Brain microvascular endothelial cell (primary cell): ENCODE data around the gene SELENOO.
"Not testable (repeated sequence)": the region's sequence is repeated elsewhere in the genome, so short reads cannot be mapped to it uniquely, and the experiment has no call there.

ENCODE experiments used
- DNase-seq: peaks from one replicate; pipeline ENCODE4 v3.0.0-alpha.2; 2020
- H3K27ac ChIP-seq: fragments of 250-450 bp; sonication (Bioruptor Pico); 2 replicates; pipeline ENCODE4 v1.5.1; 2020; ENCODE audit warnings: mild to moderate bottlenecking, moderate library complexity
- H3K27me3 ChIP-seq: fragments of 250-450 bp; sonication (Bioruptor Pico); replicated peaks from 2 replicates; pipeline ENCODE4 v1.5.1; 2020; ENCODE audit warnings: mild to moderate bottlenecking
- H3K36me3 ChIP-seq: fragments of 250-450 bp; sonication (Bioruptor Pico); replicated peaks from 2 replicates; pipeline ENCODE4 v1.5.1; 2020; ENCODE audit warnings: mild to moderate bottlenecking
- H3K4me3 ChIP-seq: 2 replicates; pipeline ENCODE4 v1.5.1; 2011; ENCODE audit warnings: low read depth, mild to moderate bottlenecking, control low read depth, low read length, moderate library complexity
- CTCF ChIP-seq: IDR thresholded peaks from 2 replicates; pipeline ENCODE4 v1.5.1; 2011; ENCODE audit warnings: low read depth, mild to moderate bottlenecking, moderate library complexity, low read length, control low read depth, inconsistent platforms; ENCODE audit errors: missing control alignments
- in situ Hi-C: cut with HindIII; loops from 2 replicates; pipeline ENCODE4 v1.10.0; 2017; ENCODE audit warnings: low sequenced_read_pairs, low pct_ligation_motif_present

Gene SELENOO

DNA sequence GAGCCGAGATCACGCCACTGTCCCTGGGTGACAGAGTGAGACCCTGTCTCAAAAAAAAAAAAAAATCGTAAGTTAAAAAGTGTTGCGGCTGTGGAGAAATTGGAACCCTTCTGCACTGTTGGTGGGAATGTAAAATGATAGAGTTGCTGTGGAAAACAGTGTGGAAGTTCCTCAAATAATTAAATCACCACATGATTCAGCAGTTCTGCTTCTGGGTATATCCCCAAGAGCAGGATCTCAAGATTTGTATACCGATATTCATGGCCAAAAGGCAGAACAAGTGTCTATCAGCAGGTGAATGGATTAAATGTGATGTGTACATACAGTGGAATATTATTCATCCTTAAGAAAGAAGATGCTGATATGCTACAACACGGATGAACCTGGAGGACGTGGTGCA lies 3.8 kb downstream of the SELENOO start:
- H3K36me3 ChIP-seq: peaks cover 15% of the 10 kb centered on the region
- no peak for DNase-seq
- no peaks in the 10 kb centered on the region for H3K27me3 ChIP-seq
- H3K4me3 ChIP-seq: no peak overlapping the region
- TF ChIP-seq CTCF: no peak
- H3K27ac ChIP-seq: no peak overlapping the region
- in situ Hi-C loops: no loop called here

DNA sequence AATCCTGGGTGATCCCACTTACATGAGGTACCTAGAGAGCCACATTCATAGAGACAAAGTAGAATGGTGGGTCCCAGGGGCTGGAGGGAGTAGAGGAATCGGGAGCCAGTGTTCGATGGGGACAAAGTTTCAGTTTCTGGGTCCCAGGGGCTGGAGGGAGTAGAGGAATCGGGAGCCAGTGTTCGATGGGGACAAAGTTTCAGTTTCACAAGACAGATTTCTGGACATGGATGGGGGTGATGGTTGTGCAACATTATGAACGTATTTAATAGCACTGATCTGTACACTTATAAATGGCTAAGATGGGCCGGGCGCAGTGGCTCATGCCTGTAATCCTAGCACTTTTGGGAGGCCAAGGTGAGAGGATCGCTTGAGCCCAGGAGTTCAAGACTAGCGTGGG lies 4.2 kb downstream of the SELENOO start:
- H3K4me3 ChIP-seq: not testable (repeated sequence)

DNA sequence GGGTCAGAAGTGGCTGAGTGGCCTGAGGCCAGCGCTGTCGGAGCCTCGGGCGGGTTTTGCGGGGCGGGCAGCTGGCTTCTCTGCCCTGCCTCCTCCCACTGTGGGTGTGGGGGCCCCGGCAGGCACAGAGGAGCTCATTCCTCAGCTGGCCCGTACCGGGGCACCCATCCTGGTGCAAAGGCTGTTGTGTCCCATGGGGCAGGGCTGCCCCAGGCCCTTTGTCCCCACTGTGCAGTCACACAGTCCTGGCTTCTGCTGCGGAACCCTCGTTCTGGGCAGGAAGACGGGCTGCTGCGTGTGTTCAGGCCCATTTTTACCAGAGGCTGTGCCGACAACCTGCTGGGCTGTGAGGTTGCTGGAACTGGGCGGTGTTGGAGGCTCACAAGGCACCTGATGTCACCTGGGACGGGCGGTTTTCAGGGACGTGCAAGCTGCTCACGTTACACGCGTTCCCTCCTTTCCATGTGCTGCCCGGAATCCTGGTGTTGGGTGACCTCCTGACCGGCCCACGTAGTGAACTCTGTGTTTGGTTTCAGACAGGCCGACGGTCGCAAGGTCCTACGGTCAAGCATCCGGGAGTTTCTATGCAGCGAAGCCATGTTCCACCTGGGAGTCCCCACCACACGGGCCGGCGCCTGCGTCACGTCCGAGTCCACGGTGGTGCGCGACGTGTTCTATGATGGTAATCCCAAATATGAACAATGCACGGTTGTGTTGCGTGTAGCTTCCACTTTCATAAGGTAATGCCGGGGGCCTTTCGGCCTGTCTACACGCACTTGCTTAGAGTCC lies 5.2 kb downstream of the SELENOO start:
- DNase-seq: no peak
- peaks cover 21% of the 10 kb centered on the region for H3K36me3 ChIP-seq
- H3K27ac ChIP-seq: no peak overlapping the region
- H3K4me3 ChIP-seq: no peak overlapping the region
- TF ChIP-seq CTCF: no peak
- in situ Hi-C loops: no loop called here
- no peaks in the 10 kb centered on the region for H3K27me3 ChIP-seq

More for the DNA sequence above, 4.2 kb downstream of the SELENOO start:
- in situ Hi-C loops, H3K27me3 ChIP-seq, H3K27ac ChIP-seq, DNase-seq: not testable (repeated sequence)
- peaks cover 15% of the 10 kb centered on the region for H3K36me3 ChIP-seq

- in situ Hi-C loops: no loop called here
- H3K36me3 ChIP-seq: peaks cover 25% of the 10 kb centered on the region
- H3K4me3 ChIP-seq: no peak overlapping the region
- no peaks in the 10 kb centered on the region for H3K27me3 ChIP-seq
- H3K27ac ChIP-seq: no peak overlapping the region
- TF ChIP-seq CTCF: peak; percentile 72
- peak; percentile 28 for DNase-seq
Observed at GRCh38 chr22:50206599-50206998, 5.8 kb downstream of the SELENOO start.

DNA sequence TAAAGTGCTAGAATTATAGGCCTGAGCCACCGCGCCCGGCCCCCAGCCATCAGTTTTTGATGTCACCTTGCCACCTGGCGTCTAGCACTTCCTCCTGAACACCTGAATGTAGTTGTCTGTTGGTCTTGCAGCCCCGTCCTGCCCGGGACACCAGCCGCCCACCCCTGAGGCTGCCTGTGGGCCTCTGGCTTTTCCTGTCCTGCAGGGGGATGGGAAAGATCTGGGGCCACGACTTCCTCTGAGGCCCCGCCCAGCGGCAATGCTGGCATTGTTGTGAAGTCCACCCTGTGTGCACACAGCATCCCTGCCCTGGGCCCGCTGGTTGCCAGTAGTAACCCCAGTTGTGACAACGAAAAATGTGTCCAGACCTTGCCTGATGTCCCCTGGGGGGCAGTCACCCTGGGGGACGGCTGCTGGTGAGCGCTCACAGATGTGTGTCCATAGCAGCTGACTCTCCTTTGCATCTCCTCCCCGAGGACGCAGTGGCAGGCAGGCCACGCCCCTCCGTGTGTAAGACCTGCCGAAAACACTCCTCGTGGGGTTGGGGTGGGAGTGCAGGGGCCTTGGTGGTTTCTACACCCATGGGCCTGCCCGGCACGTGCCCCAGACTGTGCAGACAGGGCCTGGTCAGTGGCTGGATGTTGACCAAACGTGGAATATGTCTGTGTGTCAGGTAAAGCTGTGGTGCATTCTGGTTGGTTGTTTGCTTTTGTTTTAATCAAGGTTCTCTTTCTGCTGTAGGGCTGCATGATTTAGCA lies 6.8 kb downstream of the SELENOO start:
- in situ Hi-C loops: no loop called here
- TF ChIP-seq CTCF: no peak
- H3K27ac ChIP-seq: no peak overlapping the region
- no peak for DNase-seq
- H3K27me3 ChIP-seq: no peaks in the 10 kb centered on the region
- no peak overlapping the region for H3K4me3 ChIP-seq
- H3K36me3 ChIP-seq: peaks cover 25% of the 10 kb centered on the region

DNA sequence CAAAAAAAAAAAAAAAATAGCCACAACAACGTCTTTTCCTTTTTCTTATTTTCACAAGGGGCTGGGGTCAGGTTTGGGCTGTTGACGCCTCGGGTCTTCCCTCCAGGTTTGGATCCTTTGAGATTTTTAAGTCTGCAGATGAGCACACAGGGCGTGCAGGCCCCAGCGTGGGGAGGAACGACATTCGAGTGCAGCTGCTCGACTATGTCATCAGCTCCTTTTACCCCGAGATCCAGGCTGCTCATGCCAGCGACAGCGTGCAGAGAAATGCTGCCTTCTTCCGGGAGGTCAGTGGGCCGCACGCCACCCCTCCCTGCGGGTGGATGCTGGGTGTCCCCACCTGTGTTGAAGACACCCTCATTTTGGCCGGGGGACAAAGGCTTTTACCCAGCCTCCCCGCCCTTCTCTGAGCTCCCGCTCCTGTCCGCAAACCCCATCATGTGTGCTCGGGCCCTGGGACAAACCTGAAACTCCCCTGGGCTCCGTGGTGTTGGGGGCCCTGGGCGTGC lies 7.7 kb downstream of the SELENOO start:
- in situ Hi-C loops: no loop called here
- Histone ChIP-seq H3K27me3 (no peaks in the 10 kb centered on the region), H3K4me3 (no peak overlapping the region), H3K27ac (no peak overlapping the region), H3K36me3 (peaks cover 28% of the 10 kb centered on the region)
- DNase-seq: no peak
- TF ChIP-seq CTCF: no peak
